Stromal cell of bone marrow (primary cell): ENCODE results near the gene GUCY1A1.
A peak's percentile ranks its signal among the peaks of the same experiment; 100 is the strongest.

Experiments
- DNase-seq: peaks from one replicate; pipeline ENCODE4 v3.0.0-alpha.2; 2012; ENCODE audit warnings: low read depth

The GUCY1A1 gene

GRCh38 chr4:155658681-155659064, 8.0 kb upstream of the GUCY1A1 start:
- no peak for DNase-seq

DNA sequence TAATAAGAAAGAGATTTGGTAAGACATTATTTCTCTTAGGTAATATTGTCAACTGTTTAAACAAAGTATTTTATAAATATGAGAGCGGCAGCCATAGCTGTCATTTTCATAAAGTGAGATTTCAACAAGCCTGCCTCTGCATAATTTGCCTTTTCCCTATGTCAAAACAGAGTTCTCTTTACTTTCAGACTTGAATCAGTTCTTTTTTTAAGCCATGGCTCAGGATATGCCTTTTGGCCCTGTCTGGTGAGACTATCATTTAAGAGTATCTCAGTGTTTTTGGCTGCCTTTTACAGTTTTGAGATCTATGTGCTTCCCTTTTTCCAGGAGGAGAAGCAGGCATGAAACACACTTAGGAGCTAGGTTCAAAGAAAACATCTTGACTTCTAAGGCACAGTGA, 7.5 kb upstream of the GUCY1A1 start:
- DNase-seq = no peak

- DNase-seq = no peak
These were observed 6.2 kb upstream of the GUCY1A1 start for GRCh38 chr4:155660436-155660835.

DNA sequence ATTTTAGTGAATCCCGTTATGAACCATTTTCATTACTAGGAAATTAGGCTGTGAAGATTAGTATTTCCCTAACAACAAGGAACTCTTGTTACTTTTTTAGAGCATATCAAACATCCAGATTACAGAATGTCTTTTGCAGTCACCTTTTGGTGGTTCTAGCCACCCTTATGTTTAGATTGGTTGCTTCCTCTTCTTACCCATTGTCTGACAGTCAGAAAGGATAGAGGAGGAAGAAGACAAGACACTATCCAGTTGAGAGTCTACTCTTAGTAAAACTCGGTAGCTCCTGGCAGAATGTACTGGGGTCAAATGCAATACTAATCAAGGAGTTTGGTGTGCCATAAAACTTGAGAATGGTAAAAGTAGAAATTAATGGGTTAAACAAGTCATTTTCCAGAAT, 1.6 kb upstream of the GUCY1A1 start:
- no peak for DNase-seq

GRCh38 chr4:155667222-155667567, 547 bp downstream of the GUCY1A1 start:
- no peak for DNase-seq

DNA sequence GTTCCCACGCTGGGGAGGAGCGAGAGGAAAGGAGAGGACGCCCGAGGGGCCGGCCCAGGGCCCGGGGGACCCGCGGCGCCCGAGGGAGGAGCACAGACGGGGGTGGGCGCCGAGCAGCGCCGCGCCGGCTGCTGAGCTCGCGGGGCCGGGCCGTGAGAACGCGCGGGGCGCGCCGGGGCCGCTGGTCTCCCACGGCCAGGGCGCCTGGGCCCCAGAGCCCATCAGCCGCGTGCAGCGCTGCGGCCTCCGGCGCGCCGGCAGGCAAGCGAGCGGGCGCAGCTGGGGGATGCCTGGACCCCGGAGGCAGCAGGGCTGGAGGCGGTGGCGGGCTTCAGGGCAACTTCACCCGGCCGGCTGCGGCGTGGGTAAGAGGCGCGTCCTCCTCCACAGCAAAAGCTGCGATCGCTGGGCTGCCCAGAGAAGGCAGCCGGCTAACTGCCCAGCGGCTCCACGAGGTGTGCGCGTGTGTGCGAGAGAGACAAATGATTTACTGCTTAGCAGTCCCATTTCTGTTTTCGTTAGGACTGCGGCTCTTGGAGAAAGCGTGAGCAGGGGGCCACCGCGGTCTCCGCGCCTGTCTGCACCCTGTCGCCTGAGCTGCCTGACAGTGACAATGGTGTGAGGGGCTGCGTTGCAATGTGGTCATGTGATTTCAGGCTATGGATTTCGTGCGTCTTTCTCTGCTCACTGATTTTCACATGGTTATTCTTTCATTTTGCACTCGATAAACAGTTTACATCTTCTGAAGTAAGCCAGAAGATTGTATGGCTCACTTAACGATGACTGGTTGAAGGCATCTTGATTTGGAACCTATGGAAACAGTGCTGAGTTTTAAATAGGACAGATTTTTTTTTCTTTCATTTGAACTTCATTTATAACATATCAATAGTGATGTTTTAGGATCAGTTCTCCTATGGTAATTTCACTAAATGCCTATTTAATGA, 1.2 kb downstream of the GUCY1A1 start:
- DNase-seq = no peak

DNA sequence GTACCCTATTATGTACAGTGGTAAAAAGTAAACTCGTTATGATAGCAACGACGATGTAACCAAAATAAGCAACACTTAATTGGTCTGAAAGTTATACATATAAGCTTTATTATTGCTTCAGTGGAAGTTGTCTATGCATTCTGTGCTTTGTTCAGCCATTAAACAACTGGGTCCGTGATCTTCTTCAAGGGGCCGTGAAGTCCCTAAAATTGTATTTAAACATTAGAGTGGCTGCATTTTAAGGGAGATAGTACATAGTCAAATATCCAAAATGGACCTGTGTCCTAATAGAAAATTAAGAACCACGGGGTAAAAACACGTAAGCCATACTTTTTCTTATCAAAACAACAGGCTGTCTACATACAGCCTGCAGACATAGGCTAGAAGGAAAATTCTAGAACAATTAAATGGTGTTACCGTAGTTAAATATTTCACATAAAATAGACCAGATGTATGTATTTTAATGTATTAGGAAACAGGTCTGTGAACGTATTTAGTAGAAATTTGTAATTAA, 2.1 kb downstream of the GUCY1A1 start:
- no peak for DNase-seq

- no peak for DNase-seq
These were observed 5.7 kb downstream of the GUCY1A1 start for GRCh38 chr4:155672342-155672741.

DNA sequence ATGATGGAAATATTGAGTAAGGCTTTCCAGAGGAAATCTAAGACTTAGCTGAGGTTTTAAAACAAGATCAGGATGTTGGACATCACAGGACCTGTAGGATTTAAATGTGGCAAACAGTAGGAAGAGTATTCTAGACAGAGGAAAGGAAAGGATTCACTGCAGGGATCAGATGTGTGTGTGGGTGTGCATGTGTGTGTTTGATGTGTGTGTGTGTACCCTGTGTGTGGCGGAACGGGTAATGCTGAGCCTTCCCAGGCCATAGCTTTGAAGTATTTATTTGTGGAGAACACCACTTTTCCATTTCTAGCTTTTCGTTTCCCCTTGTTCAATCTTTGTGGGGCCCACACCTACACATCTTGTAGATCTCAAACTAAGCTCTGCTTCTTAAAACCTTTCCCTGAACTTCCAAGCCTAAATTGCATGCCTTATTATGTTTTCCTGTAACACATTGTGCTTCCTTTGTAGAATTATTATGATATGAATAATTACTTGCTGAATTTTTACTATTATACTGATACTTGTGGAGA, 6.9 kb downstream of the GUCY1A1 start:
- DNase-seq = no peak

DNA sequence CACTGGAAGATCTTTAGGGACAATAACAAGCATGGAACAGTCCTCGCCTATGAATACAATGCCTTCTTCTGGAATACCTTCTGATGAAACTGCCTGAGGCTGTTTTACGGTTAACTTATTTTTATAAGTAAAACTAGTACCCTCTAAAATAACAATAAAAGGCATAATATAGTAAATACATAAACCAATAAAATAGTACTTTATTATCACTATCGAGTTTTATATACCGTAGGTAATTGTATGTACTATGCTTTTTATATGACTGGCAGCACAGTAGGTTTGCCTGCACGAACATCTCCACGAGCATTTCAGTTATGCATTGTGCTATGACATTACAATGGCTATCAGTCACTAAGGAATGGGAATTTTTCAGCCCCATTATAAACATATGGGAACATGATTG, 8.0 kb downstream of the GUCY1A1 start:
- DNase-seq = no peak

GRCh38 chr4:155675709-155676429, 9.2 kb downstream of the GUCY1A1 start:
- no peak for DNase-seq

GRCh38 chr4:155676430-155676825, 9.8 kb downstream of the GUCY1A1 start:
- no peak for DNase-seq

- DNase-seq = no peak
These were observed 11.4 kb downstream of the GUCY1A1 start for GRCh38 chr4:155678011-155678410.

DNA sequence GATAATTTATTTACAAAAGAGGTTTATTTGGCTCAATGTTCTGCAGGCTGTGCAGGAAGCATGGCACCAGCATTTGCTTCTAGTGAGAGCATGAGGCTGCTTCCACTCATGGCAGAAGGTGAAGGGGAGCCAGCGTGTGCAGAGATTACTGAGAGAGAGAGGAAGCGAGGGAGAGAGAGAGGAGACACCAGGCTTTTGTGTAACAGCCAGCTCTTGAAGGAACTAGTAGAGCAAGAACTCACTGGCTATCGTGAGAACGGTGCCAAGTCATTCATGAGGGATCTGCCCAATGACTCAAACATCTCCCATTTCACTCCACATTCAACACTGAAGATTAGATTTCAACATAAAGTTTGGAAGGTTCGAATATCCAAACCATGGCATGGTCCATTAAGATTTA, 12.7 kb downstream of the GUCY1A1 start:
- peak; percentile 44 for DNase-seq

DNA sequence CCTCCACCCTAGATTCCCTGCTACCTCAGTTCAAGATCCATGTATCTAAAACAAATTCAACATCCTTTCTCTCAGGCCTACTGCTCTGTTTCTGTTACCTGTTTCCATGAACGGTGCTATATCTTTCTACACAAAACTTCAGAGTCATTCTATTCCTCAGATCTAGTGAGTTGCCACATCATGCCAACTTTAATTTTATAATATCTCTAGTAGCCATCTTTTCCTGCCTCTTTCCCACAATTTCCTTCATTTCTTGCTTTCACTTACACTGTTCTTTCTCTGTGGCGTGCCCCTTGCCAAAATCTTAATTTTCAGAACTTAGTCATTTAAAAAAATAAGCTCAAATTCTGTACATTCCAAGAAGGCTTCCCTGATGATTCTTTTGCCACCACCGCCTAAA, 15.2 kb downstream of the GUCY1A1 start:
- no peak for DNase-seq

GRCh38 chr4:155684423-155684822, 17.8 kb downstream of the GUCY1A1 start:
- DNase-seq = no peak

DNA sequence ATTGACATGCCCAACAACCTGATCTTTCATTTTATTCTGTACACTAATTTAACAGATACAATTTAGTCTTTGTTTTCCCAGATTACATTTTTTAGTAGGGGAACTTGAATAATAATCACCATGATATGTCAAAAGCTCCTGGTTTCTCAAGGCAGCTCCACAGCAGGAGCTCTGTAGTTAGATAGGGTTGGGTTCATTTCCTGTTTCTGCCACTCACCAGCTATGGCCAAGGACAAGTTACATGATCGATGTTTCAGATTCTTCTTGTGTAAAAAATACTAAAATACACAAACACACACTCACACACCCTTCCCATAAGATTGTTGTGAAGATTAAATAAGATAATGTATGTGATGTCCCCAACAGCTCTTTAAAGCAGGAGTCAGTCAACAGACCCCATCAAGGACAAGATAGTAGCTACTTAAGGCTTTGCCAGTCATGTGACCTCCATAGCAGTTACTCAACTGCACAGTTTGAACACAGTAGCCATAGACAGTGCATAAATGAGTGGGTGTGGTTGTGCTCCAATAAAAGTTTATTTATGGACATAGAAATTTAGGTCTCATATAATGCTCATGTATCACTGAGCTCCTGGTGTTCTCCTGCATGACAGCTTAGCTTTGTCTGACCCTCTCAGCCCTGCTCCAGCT, 18.4 kb downstream of the GUCY1A1 start:
- no peak for DNase-seq

GRCh38 chr4:155687380-155687982, 20.8 kb downstream of the GUCY1A1 start:
- no peak for DNase-seq

GRCh38 chr4:155688211-155688610, 21.6 kb downstream of the GUCY1A1 start:
- DNase-seq = no peak

DNA sequence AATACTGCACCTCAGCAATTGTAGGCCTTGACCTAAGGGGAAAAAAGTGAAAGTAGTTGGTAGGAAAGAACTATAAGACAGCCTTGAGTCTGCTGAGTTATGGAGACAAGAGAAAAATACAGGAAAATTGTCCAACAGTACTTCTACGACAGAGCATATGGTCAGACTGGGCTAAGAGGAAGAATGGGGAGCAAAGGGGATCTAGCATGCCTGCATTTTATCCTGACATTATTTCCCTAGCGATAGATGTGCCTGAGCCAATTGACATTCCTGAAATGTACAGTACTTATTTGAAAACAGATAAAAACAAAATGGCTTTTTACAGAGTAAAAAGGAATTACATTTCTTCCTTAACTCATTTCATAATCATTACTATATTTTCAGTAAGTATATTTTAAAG, 22.2 kb downstream of the GUCY1A1 start:
- DNase-seq = no peak

- no peak for DNase-seq
These were observed 23.6 kb downstream of the GUCY1A1 start for GRCh38 chr4:155690044-155690837.
